NCI-H128 (cell line): Measurements from ENCODE around the gene SIK2.
A peak's percentile ranks its signal among the peaks of the same experiment; 100 is the strongest.

Experiments
- DNase-seq: peaks from one replicate; lab custom pipeline; 2025; ENCODE audit not compliant: unreplicated experiment; lab: John Stamatoyannopoulos, UW

Gene SIK2

GRCh38 chr11:111727431-111727830 lies 125.2 kb downstream of the SIK2 start:
- no peak for DNase-seq

- DNase-seq: no peak
Observed at GRCh38 chr11:111729071-111729830, 127.0 kb downstream of the SIK2 start.

DNA sequence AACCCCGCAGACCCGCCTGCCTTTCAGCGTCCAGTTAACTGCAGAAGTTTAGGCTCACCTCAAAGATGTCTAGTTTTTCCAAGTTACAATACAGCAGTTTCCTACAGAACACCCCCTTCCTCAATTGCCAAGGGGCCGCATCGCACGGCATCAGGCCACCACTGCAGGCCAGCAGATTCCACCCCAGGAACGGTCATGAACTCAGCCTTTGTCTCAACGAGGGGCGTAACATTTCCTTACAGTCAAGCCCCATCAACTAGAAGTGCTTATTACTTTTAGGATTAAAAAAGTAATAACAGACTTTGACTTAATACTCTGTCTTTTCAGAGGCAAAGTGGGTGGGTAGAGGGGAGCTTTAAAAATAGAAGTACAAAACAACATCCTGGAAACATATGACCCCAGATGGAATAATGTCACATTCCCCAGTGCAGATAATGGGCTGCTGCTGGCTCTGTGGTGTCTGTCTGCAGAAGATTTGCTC lies 127.6 kb downstream of the SIK2 start:
- no peak for DNase-seq

- DNase-seq: peak; percentile 26
Observed at GRCh38 chr11:111730871-111731591, 128.8 kb downstream of the SIK2 start.

DNA sequence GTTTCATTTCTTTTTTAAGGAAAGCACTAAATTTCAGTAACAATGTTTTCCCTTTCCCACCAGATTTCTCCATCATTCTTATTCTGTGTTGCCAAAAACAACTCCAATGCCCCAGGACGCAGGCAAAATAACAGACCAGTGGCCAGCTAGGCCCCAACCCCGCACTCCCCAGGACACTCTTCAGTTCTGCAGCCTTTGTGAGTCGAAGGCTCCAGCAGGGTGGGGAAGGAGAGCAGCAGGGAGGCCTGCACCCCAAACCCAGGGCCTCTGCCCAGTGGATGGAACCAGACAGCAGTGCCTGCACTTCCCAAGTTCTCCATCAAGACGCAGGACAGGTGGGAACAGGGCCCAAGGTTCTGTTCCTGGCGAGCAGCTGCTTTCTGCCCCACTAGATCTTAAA lies 129.6 kb downstream of the SIK2 start:
- DNase-seq: no peak

GRCh38 chr11:111733016-111733415 lies 130.8 kb downstream of the SIK2 start:
- DNase-seq: no peak

DNA sequence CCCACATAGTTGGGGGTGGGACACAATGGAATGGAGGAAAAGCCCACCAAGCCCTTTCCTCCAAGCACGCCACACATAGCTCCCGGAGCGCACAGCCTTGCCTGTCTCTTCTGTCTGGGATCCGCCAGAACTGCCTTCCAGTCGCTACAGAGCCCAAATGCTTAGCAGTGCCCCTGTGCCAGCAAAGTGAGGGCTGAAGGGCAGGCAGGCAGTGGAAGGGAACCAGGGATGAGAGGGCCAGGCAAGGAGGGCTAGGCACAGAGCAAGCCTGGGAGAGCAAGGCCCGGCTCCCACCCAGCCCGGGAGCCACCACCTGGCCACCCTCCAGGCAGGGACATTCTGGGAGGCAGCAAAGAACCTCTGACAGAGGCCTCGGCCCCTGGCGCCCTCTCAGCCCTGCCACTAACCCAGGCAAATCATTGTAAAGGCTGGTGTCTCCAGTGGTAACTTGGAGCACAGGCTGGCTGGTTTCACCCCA lies 131.4 kb downstream of the SIK2 start:
- no peak for DNase-seq

- DNase-seq: no peak
Observed at GRCh38 chr11:111734101-111734953, 132.1 kb downstream of the SIK2 start.

GRCh38 chr11:111734954-111735261 lies 132.7 kb downstream of the SIK2 start:
- DNase-seq: no peak

GRCh38 chr11:111735262-111736116 lies 133.2 kb downstream of the SIK2 start:
- peak; percentile 59 for DNase-seq

DNA sequence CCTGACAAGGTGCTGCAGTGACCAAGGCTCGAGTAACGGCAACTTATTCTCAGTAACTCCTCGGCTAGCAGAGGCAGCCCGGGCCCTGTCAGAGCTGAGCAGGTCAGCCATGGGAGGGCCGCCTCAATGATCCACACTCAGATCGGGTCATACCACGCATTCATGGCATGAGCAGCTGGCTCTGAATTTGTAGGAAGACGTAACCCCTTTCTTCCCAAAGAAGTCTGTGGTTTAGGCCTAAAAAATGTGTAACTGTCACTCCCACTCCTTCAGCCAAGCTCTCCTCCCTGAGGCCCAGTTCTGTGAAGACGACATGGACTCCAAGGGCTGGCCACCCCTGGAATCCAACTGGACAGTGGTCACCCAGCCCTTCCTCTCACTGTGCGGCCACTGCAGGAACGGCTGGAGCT lies 133.9 kb downstream of the SIK2 start:
- no peak for DNase-seq

DNA sequence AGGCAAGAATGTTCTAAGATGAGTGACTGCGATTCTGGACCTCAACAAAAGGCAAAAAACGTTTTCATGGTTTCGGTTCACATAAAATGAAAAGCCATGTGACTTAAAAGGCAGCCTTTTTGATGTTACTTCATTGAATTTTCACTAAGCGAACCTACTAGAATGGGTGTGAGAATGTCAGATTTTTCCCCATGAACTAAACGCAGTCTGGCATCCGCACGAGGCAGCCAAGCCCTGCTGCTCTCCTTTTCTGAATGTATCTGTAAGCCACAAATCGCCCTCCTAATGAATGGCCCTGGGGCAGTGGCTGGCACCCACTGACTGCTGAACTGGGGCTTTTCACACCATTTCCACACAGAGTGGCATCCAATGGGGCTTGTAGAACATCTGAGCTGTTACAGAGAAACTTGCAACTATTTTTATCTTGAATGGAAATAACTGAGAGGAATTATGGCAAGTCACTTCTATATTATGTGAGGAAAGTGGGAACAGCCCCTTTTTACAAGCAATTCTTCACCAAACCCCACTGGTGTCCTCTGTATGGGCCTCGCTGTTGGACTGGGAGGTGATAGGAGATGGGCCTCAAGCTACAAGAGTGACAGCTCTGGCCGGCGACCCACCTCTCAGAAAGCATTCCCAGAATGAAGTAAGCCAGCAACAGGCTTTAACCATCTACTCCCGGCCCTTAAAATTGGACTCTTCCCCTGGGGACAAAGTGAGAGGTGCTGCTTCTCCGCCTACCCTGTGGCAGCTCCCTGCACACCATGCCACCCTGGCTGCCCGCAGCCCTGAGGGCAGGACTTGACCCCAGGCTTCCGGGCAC lies 134.6 kb downstream of the SIK2 start:
- DNase-seq: no peak

DNA sequence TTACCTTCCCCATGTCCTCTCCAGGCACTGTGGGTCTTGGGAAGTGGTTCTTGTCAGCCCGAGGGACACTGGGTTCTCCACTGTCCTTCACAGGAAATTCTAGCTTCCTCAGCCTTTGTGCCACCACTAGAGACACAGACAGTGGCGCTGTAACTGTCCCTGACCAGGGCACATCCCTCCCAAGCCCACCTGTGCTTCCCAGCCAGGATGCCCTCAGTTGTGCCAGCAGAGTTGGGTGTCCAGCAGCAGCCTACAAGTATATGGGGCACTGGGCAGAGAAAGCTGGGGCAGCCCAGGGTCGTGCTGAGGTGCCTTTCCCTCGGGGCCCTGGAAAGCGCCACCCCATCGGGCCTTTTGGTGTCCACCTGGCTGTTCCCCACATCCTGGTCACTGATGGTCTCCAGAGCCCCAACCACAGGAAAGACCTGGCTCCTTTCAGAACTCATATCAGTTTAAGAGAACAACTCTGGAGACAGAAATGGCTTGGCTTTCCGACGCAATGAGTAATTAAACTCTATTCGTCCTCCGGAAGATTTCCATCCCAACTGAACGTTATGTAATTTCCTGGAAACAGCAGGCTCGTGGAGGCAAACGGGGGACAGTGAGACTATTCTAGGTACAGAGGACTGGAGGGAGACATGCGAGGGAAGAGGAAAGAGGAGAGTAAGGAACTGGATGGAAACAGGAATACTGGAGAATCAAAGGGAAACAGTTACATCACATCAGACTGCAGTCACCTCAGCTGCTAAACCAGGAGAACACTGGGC lies 135.4 kb downstream of the SIK2 start:
- no peak for DNase-seq

DNA sequence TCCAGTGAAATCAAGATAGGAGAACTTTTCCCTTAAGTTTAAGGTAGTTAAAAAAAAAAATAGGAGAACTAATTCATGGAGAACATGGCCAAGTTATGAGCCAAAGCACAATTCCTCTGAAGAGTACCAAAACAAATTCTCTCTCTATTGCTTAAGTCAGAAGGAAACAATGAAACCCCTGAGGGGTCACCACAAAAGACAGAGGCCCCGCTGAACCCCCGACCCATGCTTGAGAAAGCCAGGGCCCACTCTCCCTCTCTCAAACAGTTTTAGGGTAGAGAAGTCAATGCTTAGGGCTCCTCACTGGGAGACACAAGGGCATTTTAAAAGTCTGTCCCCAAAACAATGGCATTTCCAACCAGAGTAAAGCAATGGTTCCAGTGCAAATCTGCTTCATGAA lies 137.1 kb downstream of the SIK2 start:
- no peak for DNase-seq

- DNase-seq: no peak
Observed at GRCh38 chr11:111741751-111742150, 139.5 kb downstream of the SIK2 start.

GRCh38 chr11:111743700-111744099 lies 141.5 kb downstream of the SIK2 start:
- no peak for DNase-seq

- no peak for DNase-seq
Observed at GRCh38 chr11:111745719-111746504, 143.7 kb downstream of the SIK2 start.
